ENCODE data around the gene KCNH2. TPM values are rescaled to one million over a fixed set of nuclear protein-coding genes. Genes with fewer than 3 reads are reported as not detected.

The KCNH2 gene
- total RNA-seq, 1 donor, result 0.94 TPM

DNA sequence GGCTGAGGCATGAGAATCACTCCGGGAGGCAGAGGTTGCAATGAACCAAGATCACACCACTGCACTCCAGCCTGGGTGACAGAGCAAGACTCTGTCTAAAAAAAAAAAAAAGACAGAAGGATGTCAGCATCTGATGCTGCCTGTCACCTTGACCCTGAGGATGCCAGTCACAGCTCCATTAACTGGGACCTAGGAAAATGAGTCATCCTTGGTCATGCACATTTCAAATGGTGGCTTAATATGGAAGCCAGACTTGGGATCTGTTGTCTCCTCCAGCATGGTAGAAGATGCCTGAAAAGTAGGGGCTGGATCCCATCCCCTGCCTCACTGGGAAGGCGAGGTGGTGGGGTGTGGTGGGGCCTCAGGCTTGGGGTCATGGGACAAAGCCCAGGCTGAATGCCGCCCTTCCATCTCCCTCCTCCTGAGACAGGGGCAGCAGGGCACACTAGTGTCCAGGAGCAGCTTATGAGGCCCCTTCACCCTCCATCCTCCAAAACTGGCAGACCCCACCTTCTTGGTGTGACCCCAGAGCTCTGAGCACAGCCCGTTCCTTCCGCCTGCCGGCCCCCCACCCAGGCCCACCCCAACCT lies 14.0 kb upstream of the KCNH2 start:
- Histone ChIP-seq H3K4me3 (ENCODE audit: low read length) (no peak overlapping the region), H3K4me1 (ENCODE audit: insufficient read depth, low read length) (peaks cover 37% of the 10 kb centered on the region), H3K9me3 (ENCODE audit: low read depth, low read length) (no peaks in the 10 kb centered on the region), H3K27me3 (ENCODE audit: insufficient read depth, low read length) (peaks cover 4% of the 10 kb centered on the region)

DNA sequence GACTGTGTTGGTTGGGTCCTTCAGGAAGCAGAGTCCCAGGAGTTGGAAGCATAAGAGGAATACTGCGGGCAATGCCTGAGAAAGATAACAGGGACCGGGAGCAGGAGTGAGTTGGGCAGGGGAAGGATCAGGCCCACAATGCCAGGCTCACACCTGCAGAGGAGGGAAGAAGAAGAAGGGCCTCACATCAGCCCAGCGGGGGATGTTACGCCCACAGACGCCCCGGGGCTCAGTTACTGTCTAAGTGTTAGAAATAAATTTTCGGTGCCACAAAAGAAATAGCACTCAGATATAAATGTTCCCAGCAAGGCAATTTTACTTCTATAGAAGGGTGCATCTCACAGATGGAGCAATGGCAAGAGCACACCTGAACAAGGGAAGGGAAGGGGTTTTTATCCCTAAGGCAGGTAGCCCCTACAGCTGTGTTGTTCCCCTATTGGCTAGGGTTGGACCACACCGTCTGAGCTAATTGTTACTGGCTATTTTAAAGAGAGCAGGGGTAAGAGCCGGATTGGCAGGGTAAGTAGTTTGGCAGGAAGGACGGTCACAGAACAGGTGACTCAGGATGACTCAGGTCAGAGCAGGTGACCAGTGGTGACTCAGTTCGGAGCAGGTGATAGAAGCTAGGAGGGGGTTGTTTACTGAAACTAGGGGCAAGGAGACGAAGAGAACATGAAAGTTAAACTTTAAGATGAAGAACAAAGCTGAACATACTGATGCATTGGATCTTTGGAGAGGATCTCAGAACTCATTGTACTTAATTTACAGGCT lies 12.5 kb upstream of the KCNH2 start, which contains the start of gene NOS3:
Gene NOS3 (plus strand): TSS at position 602 of the 771 bp plus-strand sequence. CDS start 2,787 bp downstream, outside the sequence.
- no peak within 1 kb of the TSS for H3K4me3 ChIP-seq (ENCODE audit: low read length)
- peaks cover 4% of the 10 kb centered on the region for H3K27me3 ChIP-seq (ENCODE audit: insufficient read depth, low read length)
- H3K4me1 ChIP-seq (ENCODE audit: insufficient read depth, low read length), result peaks cover 32% of the 10 kb centered on the region
- H3K9me3 ChIP-seq (ENCODE audit: low read depth, low read length), result no peaks in the 10 kb centered on the region

DNA sequence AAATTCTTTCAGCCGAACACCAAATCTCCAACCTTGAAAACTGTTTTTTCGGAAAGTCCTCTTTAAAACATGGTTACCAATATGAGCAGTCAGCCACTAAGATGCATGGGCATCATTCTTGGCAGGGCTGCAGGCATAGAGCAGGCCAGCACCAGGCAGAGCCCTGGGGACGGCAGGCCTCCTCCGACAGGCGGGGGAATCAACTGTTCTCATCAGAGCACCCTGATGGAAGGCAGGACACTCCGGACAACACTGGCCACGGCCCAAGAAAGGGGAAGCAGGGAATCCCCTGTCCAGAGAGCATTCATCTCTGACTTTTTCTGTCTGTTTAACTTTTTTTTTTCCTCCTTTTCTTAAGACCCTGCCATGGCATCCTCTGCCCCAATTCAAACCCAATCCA lies 11.3 kb upstream of the KCNH2 start:
- H3K4me1 ChIP-seq (ENCODE audit: insufficient read depth, low read length), result peaks cover 23% of the 10 kb centered on the region
- no peaks in the 10 kb centered on the region for H3K9me3 ChIP-seq (ENCODE audit: low read depth, low read length)
- H3K27me3 ChIP-seq (ENCODE audit: insufficient read depth, low read length), result peaks cover 6% of the 10 kb centered on the region
- H3K4me3 ChIP-seq (ENCODE audit: low read length), result no peak overlapping the region

DNA sequence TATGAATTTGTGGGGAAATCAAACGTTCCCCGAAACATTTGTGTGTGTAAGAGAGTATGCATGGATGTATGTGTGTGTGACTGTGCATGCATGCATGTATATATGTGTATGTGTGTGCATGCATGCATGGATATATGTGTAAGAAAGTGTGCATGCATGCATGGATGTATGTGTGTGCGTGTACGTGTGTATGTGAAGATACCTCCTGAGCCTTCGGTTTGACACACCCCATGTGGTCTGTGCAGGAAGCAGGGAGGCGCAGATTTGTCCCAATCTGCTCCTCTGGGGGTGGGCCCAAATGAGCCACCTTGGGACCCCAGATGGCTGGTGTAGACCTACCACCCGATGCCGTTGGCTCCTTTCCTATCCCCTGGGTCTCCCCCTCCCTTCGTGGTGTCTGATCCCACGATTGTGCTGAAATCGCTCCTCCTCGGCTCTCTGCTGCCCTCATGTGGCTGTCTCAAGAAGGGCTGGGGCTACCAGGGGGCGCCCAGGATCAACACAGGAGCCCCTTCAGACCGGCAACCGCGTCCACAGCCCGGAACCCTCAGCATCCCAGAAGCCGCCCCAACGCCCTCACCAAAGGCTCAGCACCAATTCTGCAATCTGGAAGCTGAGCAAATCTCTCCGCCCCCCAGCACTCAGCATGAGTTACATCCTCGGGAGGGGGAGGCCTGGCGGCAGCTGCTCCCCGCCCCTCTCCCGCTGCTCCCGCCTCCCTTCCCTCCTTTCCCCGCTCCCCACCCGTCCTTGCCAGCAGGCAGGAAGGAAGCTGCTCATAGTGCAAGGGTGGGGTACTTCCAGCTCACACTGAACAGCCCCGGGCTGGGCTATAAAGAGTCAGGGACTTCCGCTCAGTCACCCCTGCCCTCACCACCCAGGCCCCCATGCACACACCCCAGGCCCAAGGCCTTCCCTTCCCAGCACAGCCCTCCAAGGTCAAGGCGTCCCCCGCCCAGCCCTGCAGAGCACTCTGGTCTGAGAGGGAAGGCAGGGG lies 10.4 kb upstream of the KCNH2 start:
- peaks cover 11% of the 10 kb centered on the region for H3K27me3 ChIP-seq (ENCODE audit: insufficient read depth, low read length)
- H3K4me3 ChIP-seq (ENCODE audit: low read length), result no peak overlapping the region
- H3K9me3 ChIP-seq (ENCODE audit: low read depth, low read length), result no peaks in the 10 kb centered on the region
- peaks cover 16% of the 10 kb centered on the region for H3K4me1 ChIP-seq (ENCODE audit: insufficient read depth, low read length)

DNA sequence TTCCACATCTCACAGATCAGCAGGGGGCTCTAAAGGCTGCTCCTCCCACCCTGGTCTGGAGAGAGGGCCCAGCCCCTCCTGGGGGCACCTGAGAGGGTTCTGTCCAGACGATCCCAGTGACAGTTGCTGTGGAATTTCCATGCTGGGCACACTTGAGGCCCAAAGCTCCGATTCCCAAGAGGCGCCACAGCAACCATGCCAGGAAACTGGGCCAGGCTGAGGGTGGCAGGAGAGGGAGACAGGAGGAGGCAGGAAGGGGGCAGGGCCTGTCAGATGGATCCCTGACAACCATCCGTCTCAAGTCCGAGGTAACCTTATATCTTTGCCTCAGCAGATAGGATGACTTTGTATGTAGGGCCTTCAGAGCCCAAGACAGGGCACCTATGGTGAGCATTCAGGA lies 8.4 kb upstream of the KCNH2 start:
- Histone ChIP-seq H3K27me3 (ENCODE audit: insufficient read depth, low read length) (peaks cover 23% of the 10 kb centered on the region), H3K9me3 (ENCODE audit: low read depth, low read length) (no peaks in the 10 kb centered on the region), H3K4me3 (ENCODE audit: low read length) (no peak overlapping the region), H3K4me1 (ENCODE audit: insufficient read depth, low read length) (peaks cover 16% of the 10 kb centered on the region)

- no peaks in the 10 kb centered on the region for H3K9me3 ChIP-seq (ENCODE audit: low read depth, low read length)
- H3K27me3 ChIP-seq (ENCODE audit: insufficient read depth, low read length), result peaks cover 27% of the 10 kb centered on the region
- no peak overlapping the region for H3K4me3 ChIP-seq (ENCODE audit: low read length)
- H3K4me1 ChIP-seq (ENCODE audit: insufficient read depth, low read length), result peaks cover 16% of the 10 kb centered on the region
These were observed 8.0 kb upstream of the KCNH2 start for GRCh38 chr7:150986099-150986512.

DNA sequence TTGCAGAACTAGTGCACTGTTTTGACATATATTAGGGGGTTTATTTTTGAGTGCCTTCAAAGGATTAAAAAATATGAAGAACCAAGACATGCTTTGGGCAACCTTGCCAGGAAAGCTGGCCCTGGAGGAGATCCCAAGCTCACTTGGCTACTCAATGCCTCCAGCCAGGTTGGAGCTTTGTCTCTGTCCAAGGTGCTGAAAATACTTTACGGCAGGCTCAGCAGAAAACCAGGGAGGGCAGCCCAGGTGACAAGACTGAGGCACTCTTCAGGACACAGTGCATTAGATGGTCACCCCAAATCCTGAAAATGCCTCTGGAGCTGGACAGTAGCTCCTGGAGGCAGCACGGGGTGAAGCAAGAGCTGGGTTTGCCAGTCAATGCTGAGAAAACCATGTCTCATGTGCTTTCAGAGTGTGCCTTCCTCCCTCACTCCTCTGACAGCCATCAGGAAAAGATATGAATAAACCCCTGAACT lies 5.8 kb upstream of the KCNH2 start:
- H3K27me3 ChIP-seq (ENCODE audit: insufficient read depth, low read length), result peaks cover 44% of the 10 kb centered on the region
- H3K9me3 ChIP-seq (ENCODE audit: low read depth, low read length), result no peaks in the 10 kb centered on the region
- peaks cover 18% of the 10 kb centered on the region for H3K4me1 ChIP-seq (ENCODE audit: insufficient read depth, low read length)
- H3K4me3 ChIP-seq (ENCODE audit: low read length), result no peak overlapping the region

DNA sequence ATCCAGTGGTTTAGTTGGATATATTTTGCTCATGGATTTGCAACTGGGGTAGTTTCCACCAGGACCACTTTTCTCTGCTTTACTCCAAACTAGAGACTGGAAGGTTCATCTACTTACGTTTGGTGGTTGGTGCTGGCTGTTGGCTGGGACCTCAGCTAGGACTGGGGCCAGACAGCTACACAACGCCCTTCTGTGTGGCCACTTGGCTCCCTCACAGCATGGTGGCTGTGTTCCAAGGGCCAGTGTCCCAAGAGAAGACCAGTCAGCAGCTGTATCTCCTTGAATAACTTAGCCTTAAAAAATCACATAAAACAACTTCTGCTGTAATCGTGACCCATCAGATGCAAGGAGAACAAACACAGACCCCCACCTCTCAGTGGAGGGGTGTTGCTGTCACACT lies 4.2 kb upstream of the KCNH2 start:
- Histone ChIP-seq H3K9me3 (ENCODE audit: low read depth, low read length) (no peaks in the 10 kb centered on the region), H3K27me3 (ENCODE audit: insufficient read depth, low read length) (peaks cover 47% of the 10 kb centered on the region), H3K4me1 (ENCODE audit: insufficient read depth, low read length) (peaks cover 11% of the 10 kb centered on the region), H3K4me3 (ENCODE audit: low read length) (no peak overlapping the region)

- no peak overlapping the region for H3K4me3 ChIP-seq (ENCODE audit: low read length)
- peaks cover 15% of the 10 kb centered on the region for H3K4me1 ChIP-seq (ENCODE audit: insufficient read depth, low read length)
- peaks cover 54% of the 10 kb centered on the region for H3K27me3 ChIP-seq (ENCODE audit: insufficient read depth, low read length)
- no peaks in the 10 kb centered on the region for H3K9me3 ChIP-seq (ENCODE audit: low read depth, low read length)
These were observed 3.5 kb upstream of the KCNH2 start for GRCh38 chr7:150981644-150982043.

DNA sequence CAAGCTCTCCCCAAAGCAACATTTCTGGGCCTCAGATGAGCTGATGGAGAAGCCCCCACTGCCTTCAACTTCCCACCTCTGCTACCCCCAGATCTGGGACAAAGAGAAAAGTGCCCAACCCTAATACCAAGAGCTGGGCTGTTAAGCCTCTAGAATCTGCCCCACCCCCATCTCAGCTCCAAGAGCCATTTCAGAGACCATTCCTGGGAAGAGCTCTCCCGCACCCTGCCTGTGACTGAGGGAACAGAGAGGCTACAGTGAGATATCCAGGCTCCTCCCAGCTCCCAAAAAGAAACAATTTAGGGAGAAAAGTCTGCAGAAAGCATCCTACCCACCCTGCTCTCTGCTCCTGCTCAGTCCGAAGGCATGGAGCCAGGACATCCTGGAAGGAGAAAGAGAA lies 2.5 kb upstream of the KCNH2 start:
- H3K4me1 ChIP-seq (ENCODE audit: insufficient read depth, low read length), result peaks cover 17% of the 10 kb centered on the region
- H3K27me3 ChIP-seq (ENCODE audit: insufficient read depth, low read length), result peaks cover 62% of the 10 kb centered on the region
- no peaks in the 10 kb centered on the region for H3K9me3 ChIP-seq (ENCODE audit: low read depth, low read length)
- no peak overlapping the region for H3K4me3 ChIP-seq (ENCODE audit: low read length)

- Histone ChIP-seq H3K9me3 (ENCODE audit: low read depth, low read length) (no peaks in the 10 kb centered on the region), H3K4me3 (ENCODE audit: low read length) (no peak overlapping the region), H3K4me1 (ENCODE audit: insufficient read depth, low read length) (peaks cover 24% of the 10 kb centered on the region), H3K27me3 (ENCODE audit: insufficient read depth, low read length) (peaks cover 66% of the 10 kb centered on the region)
These were observed 1.7 kb upstream of the KCNH2 start for GRCh38 chr7:150979713-150980390.

- Histone ChIP-seq H3K4me1 (ENCODE audit: insufficient read depth, low read length) (peaks cover 34% of the 10 kb centered on the region), H3K9me3 (ENCODE audit: low read depth, low read length) (no peaks in the 10 kb centered on the region), H3K4me3 (ENCODE audit: low read length) (no peak overlapping the region), H3K27me3 (ENCODE audit: insufficient read depth, low read length) (peaks cover 57% of the 10 kb centered on the region)
These were observed 567 bp downstream of the KCNH2 start for GRCh38 chr7:150977382-150978125.

GRCh38 chr7:150976529-150977381 lies 1.4 kb downstream of the KCNH2 start:
- H3K27me3 ChIP-seq (ENCODE audit: insufficient read depth, low read length), result peaks cover 49% of the 10 kb centered on the region
- no peaks in the 10 kb centered on the region for H3K9me3 ChIP-seq (ENCODE audit: low read depth, low read length)
- H3K4me1 ChIP-seq (ENCODE audit: insufficient read depth, low read length), result peaks cover 34% of the 10 kb centered on the region
- no peak overlapping the region for H3K4me3 ChIP-seq (ENCODE audit: low read length)
